Stimulated activated CD4-positive, alpha-beta T cell treated with anti-CD3 and anti-CD28 coated beads, Interleukin-12 subunit alpha, Interleukin-12 subunit beta, amount 100 ng/mL, for 4 hours (primary cell): Measurements from ENCODE around the gene SIPA1.
"Not testable (repeated sequence)": the region's sequence is repeated elsewhere in the genome, so short reads cannot be mapped to it uniquely, and the experiment has no call there.

Experiments
- DNase-seq: peaks from one replicate; pipeline ENCODE4 v3.0.0-alpha.2; 2020

The SIPA1 gene

DNA sequence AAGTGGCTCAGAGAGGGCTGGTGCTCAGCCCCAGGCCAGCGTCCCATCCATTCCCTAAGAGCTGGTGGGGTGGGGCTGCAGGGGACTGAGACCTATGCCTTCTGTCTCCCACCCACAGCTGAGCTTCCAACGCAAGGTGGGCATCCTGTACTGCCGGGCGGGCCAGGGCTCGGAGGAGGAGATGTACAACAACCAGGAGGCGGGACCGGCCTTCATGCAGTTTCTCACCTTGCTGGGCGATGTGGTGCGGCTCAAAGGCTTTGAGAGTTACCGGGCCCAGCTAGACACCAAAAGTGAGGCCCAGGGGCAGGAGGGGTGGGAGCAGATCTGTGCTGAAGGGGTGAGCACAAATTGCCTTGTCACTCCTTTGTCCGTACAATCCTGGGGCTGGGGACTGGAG lies 6.9 kb downstream of the SIPA1 start:
- no peak for DNase-seq

GRCh38 chr11:65645710-65646109 lies 7.8 kb downstream of the SIPA1 start:
- DNase-seq: no peak

DNA sequence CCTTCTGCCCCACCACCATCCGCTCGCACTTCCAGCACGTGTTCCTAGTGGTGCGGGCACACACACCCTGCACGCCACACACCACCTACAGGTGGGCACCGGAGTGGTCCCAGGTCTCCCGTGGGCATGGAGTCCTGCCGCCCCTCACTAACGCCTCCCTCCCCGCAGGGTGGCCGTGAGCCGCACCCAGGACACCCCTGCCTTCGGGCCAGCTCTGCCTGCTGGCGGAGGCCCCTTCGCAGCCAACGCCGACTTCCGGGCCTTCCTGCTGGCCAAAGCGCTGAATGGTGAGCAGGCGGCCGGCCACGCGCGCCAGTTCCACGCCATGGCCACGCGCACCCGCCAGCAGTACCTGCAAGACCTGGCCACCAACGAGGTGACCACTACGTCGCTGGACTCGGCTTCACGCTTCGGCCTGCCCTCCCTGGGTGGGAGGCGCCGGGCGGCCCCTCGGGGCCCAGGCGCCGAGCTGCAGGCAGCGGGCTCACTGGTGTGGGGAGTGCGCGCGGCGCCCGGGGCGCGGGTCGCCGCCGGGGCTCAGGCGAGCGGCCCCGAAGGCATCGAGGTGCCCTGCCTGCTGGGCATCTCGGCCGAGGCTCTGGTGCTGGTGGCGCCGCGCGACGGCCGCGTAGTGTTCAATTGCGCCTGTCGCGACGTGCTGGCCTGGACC lies 8.5 kb downstream of the SIPA1 start:
- DNase-seq: no peak

GRCh38 chr11:65646958-65647701 lies 9.2 kb downstream of the SIPA1 start:
- DNase-seq: no peak

GRCh38 chr11:65648997-65649493 lies 11.1 kb downstream of the SIPA1 start:
- no peak for DNase-seq

DNA sequence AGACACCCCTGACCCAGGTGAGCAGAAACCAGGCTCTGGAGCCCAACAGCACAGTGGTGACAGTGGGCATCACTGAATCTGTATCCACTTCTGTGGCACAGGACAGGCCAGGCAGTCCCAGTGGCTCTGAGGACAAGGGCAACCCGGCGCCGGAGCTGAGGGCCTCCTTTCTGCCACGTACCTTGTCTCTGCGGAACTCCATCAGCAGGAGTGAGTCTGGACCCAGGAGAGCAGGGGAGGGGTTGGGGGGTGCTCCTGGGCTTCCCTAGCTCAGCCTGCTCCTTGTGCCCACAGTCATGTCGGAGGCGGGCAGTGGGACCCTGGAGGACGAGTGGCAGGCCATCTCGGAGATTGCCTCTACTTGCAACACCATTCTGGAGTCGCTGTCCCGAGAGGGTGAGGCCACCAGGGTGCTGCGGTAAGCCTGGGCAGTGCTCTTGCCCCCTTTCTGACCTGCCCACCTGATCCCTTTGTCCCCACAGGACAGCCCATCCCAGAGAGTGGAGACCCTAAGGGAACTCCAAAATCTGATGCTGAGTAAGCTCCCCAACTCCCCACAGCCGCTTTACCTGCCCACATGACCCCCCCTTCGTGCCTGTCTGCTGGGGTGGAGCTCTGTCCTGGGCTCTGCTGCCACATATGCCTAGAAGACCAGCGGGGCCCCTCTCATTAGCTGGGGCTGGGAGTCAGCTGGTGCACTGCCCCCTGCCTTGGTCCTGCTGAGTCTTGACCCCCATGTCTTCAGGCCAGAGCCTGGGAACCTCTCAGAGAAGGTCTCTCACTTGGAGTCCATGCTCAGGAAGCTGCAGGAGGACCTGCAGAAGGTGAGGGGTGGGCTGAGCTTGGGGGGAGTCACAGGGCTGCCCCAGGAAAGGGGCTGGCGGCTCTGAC lies 12.0 kb downstream of the SIPA1 start:
- no peak for DNase-seq

DNA sequence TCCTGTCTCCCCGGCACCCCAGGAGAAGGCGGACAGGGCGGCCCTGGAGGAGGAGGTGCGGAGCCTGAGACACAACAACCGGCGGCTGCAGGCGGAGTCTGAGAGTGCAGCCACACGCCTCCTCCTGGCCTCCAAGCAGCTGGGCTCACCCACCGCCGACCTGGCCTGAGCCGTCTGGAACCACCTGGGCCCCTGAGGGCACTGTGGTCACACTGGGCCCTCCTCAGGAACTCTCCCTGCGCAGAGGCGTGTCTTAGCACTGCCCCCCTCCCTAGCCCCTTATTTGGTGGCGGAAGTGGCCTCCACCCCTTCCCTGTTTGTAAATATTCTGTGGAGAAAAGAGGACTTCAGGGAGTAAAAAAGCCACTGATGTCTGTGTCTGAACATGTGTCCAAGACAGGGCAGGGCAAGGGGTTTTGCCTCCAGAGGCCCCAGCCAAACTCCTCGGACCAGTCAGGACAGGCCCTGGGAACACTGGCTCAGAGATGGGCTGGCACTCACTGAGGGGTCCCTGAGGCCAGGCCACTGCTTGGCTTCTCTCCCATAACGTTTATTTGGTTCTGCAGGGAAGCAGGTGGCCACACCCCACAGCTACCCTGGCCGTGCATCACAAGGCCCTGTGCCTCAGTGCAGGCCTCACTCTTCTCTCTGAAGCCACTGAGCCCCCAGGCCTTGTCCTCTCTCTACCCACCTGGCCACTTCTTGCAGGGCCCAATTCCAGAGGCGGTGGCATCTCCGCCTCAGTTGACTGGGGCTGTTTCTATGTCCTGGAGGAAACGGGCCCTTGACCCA lies 12.8 kb downstream of the SIPA1 start:
- DNase-seq: no peak

DNA sequence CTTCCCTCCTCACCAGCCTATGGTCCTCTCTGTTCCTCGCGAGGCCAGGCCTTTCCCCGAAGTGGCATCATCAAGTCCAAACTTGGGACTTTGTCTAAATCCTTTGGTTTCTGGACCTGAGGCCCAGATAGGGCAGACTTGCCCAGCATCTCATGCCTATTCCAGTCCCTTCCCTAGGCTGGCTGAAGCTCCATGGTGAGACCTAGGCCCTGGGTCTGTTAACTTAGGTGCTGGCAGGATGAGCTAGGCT lies 13.4 kb downstream of the SIPA1 start:
- DNase-seq: no peak

DNA sequence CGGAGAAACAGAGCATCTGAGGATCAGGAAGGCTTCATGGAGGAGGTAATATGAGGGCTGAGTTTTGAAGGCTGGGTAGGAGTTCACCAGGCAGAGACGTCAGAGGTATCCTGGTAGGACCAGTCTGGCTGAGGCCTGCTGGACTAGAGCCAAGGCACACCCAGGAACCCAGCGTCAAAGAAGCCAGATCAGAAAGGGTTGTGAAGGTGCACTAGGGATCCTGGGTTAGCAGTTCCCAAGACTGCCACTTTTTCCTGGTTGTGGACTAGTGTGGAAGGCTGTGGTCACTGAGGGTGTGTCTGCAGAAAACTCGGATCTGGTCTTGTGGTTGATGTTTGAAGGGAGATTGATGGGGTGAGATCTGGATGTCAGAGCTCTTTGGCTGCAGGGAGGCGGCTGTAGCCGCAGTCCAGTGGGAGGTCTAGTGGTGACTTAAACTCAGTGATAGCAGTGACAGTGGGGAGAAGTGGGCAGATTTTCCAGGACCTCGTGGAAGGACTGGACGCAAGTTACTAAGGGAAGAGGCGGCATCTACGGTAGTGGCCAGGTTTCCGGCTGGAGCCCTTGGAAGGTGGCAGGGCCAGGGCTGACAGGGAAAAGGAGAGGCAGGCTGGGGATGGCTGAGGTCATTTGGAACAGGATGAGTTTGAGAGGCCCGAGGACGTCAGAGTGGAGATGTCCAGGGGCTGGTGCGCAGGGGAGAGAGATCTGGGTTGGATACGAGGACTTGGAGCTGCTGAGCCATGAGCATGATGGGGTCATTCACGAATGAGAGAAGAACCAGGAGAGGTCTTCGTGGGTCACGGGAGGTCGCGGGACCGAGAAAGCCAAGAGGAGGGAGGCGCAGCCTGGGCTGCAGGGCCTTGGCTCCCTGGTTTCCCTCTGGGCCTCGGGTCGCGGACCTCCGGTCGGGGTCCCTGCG lies 13.9 kb downstream of the SIPA1 start:
- no peak for DNase-seq

DNA sequence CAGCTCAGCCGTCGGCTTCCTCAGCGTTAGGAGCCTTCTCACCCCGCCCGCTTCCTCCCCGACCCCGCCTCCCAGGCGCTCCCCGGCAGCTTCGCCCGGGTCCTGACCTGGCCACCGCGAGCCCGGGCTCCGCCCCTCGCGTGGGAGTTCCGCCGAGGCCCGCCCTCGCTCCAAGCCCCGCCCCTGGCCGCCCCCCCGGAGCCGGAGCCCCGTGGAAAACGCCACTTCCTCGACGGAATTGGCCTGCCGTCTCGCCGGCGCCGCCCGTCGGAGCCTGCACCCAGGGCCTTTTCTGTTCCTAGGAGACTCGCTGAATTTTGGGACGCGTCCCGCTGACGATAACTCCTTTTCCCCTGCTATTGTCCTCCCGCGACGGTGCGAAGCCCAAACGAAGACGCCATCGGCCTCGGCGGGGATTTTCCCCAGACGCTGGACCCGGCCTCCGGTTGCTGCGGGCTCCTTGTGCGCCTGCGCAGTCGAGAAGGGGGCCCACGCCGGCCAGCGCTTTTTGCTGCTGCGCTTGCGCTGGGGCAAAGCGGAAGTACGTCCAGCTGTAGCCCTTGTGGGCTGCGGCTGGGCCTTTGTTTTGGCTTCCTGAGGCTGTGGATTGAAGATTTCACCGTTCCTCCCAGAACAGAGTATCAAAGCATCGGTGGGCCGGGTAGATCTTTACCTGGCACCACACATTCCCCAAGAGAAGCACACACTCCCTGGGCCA lies 14.8 kb downstream of the SIPA1 start:
- DNase-seq: peak; percentile 97

GRCh38 chr11:65653229-65654225 lies 15.6 kb downstream of the SIPA1 start:
- DNase-seq: no peak

DNA sequence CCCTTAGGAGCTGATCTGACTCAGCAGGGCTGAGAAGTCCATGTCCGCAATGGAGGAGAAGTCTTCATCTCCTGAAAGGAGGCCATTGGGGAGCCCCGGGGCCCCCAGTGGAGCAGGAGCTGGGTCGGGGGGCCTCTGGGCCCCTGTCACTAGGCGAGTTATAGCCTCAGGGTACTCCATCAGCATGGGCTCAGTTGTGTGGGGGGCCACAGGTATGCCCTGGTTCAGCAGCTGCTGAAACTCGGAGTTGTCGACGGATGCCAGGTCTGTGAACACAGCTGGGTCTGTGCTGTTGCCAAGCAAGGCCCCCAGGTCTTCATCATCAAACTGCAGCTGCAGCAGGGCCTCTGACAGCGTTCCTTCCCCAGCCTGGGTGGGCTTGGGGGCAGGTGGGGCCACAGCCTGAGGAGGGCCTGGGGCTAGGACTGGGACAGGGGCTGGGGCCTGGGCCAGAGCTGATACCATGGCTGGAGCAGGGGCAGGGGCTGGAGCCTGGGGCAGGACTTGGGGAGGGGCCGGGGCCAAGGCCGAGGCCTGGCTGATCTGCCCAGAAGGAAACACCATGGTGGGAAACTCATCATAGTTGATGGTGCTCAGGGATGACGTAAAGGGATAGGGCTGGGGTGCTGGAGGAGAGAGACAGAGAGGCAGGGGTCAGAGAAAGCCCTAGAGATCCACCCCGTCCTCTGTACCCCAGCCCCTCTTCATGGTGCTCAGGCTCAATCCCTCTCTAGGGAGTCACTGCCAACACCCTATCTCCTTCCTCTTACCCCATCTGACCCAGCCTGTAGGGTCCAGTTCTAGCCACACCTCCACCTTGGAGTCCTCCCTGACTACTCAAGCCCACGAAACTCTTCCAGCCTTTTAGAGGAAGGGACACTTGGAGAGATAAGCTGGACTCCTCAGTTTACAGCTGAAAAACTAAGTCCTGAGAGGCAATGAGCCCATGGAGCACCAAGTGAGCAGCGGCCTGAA lies 16.8 kb downstream of the SIPA1 start:
- no peak for DNase-seq

- DNase-seq: no peak
Observed at GRCh38 chr11:65655570-65656332, 17.9 kb downstream of the SIPA1 start.

GRCh38 chr11:65657426-65657825 lies 19.5 kb downstream of the SIPA1 start:
- no peak for DNase-seq

- DNase-seq: no peak
Observed at GRCh38 chr11:65658174-65659021, 20.5 kb downstream of the SIPA1 start.

DNA sequence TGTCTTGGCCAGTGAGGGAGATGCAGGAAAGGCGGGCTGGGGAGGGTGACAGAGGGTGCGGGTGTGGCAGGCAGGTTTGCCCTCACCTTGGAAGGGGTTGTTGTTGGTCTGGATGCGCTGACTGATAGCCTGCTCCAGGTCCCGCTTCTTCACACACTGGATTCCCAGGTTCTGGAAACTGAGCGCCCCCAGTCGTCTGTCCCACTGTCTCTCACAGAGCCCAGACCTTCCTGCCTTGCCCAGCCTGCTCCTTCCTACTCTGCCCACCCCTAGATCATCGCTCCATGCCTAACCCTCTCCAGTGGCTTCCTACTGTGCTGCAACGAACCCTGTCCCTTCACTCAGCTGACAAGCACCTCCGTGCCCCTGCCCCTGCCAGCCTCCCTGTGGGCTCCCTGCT lies 22.1 kb downstream of the SIPA1 start:
- no peak for DNase-seq

DNA sequence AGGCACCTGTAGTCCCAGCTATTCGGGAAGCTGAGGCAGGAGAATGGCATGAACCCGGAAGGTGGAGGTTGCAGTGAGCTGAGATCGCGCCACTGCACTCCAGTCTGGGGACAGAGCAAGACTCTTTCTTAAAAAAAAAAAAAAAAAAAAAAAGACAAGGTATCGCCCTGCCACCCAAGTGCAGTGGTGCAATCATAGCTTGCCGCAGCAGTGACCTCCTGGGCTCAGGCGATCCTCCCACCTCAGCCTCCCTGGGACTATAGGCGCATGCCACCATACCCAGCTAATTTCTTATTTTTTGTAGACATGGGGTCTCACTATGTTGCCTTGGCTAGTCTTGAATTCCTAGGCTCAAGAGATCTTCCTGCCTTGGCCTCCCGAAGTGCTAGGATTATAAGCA lies 23.0 kb downstream of the SIPA1 start:
- DNase-seq: not testable (repeated sequence)
